ENCODE measurements around the gene IGSF9. TPM values are rescaled to one million over a fixed set of nuclear protein-coding genes. Genes with fewer than 3 reads are reported as not detected.

The IGSF9 gene, protein sequence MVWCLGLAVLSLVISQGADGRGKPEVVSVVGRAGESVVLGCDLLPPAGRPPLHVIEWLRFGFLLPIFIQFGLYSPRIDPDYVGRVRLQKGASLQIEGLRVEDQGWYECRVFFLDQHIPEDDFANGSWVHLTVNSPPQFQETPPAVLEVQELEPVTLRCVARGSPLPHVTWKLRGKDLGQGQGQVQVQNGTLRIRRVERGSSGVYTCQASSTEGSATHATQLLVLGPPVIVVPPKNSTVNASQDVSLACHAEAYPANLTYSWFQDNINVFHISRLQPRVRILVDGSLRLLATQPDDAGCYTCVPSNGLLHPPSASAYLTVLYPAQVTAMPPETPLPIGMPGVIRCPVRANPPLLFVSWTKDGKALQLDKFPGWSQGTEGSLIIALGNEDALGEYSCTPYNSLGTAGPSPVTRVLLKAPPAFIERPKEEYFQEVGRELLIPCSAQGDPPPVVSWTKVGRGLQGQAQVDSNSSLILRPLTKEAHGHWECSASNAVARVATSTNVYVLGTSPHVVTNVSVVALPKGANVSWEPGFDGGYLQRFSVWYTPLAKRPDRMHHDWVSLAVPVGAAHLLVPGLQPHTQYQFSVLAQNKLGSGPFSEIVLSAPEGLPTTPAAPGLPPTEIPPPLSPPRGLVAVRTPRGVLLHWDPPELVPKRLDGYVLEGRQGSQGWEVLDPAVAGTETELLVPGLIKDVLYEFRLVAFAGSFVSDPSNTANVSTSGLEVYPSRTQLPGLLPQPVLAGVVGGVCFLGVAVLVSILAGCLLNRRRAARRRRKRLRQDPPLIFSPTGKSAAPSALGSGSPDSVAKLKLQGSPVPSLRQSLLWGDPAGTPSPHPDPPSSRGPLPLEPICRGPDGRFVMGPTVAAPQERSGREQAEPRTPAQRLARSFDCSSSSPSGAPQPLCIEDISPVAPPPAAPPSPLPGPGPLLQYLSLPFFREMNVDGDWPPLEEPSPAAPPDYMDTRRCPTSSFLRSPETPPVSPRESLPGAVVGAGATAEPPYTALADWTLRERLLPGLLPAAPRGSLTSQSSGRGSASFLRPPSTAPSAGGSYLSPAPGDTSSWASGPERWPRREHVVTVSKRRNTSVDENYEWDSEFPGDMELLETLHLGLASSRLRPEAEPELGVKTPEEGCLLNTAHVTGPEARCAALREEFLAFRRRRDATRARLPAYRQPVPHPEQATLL
- 0.12 to 0.22 TPM (median 0.15 TPM) in 5 replicates for total RNA-seq (2022; extraction: Qiagen RNA extraction)

DNA sequence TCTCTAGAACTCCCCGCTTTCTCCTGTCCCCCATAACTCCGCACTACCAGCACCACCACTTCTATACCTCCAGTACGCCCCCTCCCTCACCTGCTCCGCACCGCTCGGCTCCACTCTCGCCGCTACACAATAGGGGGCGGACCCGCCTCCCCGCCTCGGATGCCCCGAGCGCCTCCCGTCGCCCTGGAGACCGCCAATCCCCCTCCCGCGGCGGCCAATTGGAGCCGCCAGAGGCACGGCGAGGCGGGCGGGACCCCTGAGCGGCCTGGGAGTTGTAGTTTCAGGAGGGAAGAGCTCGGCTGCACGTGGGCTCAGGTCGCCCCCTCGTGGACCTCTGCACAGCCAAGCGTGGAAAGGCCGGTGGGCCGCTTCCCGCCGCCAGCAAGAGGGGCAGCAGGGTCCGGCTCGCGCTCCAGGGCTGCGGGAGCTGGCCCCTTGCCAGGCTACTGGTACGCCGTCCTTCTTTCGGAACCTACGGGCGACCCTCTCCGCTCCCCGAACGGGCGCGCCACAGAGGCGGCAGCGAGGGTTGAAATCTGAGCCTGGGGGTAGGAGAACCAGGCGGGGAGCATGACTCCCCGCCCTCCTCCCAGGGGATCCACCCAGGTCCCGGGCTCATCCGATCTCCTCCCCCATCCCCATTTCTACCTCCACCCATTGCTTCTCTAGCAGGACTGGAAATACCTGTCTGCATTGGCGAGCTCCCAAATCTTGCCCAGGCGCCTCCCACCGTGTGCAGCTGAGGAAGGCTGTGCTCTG is at the start of gene IGSF9:
TSS of gene IGSF9 (minus strand) at position 131 of the 759 bp plus-strand sequence. CDS start 2,159 bp downstream, outside the sequence.

DNA sequence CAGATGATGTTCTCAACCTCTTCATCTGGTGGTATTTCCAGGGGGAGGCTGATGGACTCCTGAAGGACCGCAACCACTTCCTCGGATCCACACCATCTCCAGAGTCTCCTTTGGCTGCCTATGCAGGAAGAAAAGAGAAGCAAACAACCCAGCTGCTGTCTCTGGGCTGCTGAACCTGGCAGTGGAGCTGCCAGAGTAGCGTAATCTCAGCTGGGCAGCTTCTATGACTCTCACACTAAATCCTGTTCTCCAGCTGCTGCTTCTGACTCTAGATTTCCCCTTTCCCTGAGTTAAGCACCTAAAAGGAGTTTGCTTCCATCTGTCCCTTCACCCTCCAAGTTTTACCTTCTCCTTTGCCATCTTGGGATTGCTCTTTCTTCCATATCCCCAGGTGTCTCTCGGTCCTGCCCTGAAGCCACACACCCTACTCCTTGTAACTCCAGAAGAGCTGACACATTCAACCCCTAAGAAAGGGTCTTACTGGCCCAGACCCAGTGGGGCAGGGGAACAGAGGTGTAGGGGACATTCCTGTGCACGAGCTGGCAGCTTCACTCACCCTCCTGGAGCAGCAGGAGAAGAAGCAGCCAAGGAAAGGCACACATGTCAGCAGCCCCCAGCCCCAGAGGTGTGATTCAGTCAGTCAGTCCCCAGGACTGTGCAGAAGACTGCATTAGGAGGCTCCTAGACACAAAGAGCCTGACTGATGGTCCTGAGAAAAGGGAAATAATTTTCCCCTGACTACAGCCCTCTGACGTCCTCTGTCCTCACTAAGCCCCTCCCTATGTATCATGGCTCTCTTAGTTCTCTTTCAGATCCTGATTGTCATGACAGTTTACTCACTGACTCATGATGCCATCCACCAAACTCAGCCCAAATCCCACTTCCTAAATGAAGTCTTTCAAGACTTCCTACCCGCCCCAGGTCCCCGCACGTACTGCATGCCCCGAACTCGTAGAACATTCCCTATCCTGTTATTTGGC is 8.4 kb upstream of the IGSF9 start, which contains the start of gene SLAMF9:
TSS of gene SLAMF9 (minus strand) at position 702 of the 980 bp plus-strand sequence. CDS start at position 602, 100 bp downstream.

GRCh38 chr1:159924791-159925718 is 20.4 kb downstream of the IGSF9 start, which contains the start of gene TAGLN2:
Gene TAGLN2 (minus strand): TSS chr1:159925507. CDS start chr1:159920509, 4,998 bp downstream.

DNA sequence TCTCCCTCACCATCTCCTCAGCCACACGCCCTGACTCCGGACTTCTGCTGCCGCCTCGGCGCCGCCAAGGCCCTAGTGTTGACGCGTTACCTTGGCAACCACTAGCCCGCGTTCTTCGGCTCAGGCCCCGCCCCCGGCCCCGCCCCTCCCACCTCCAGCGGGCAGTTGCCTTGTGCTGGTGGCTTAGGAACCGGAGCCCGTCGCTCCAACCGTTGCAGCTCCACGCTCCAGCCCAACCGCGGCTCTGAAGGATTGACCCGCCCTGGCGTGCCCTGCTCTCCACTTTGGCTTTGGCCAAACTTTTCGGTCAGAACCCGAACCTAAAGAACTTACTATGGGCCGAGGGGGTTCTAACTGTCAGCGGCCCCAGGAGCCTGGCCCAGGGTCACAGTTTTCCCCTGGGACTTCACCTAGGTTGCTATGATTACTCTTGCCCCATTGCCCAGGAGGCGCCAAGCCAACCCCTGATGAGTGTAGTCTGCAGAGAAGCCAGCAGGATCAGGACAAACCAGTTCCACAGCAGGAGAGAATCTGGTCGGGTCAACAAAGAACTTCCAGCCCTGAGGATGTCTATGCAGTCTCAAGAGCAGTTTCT is 45.2 kb downstream of the IGSF9 start, which contains the start of gene CFAP45:
TSS of gene CFAP45 (minus strand) at position 80 of the 595 bp plus-strand sequence. CDS start at position 13, 67 bp downstream.

Other genes starting within 250 kb of the IGSF9 start
- gene CRP, start 231.0 kb downstream of the IGSF9 start, total RNA-seq (2022; extraction: Qiagen RNA extraction), result not detected in 5 replicates
- 53.3 to 87.3 TPM (median 77.5 TPM) in 5 replicates for gene DUSP23, start 164.7 kb downstream of the IGSF9 start, total RNA-seq (2022; extraction: Qiagen RNA extraction)
- gene FCRL6, start 143.3 kb downstream of the IGSF9 start, total RNA-seq (2022; extraction: Qiagen RNA extraction), result not detected in 5 replicates
- 0.10 to 0.25 TPM (median 0.16 TPM) in 5 replicates for gene SLAMF8, start 118.7 kb downstream of the IGSF9 start, total RNA-seq (2022; extraction: Qiagen RNA extraction)
- gene VSIG8, start 83.0 kb downstream of the IGSF9 start, total RNA-seq (2022; extraction: Qiagen RNA extraction), result 0.03 to 0.11 TPM in 2 of 5 replicates, not detected in the others
- gene CFAP45, start 45.4 kb downstream of the IGSF9 start, total RNA-seq (2022; extraction: Qiagen RNA extraction), result 0.49 to 0.67 TPM (median 0.55 TPM) in 5 replicates
- gene TAGLN2, start 20.1 kb downstream of the IGSF9 start, total RNA-seq (2022; extraction: Qiagen RNA extraction), result 1,017 to 1,045 TPM (median 1,025 TPM) in 5 replicates
- gene SLAMF9, start 8.6 kb upstream of the IGSF9 start, total RNA-seq (2022; extraction: Qiagen RNA extraction), result 0.25 to 0.64 TPM (median 0.41 TPM) in 5 replicates
- gene PIGM, start 86.4 kb upstream of the IGSF9 start, total RNA-seq (2022; extraction: Qiagen RNA extraction), result 3.8 to 5.1 TPM (median 4.3 TPM) in 5 replicates
- gene KCNJ10, start 124.5 kb upstream of the IGSF9 start, total RNA-seq (2022; extraction: Qiagen RNA extraction), result not detected in 5 replicates
- gene KCNJ9, start 135.9 kb upstream of the IGSF9 start, total RNA-seq (2022; extraction: Qiagen RNA extraction), result not detected in 5 replicates
- 6.8 to 10.2 TPM (median 9.4 TPM) in 5 replicates for gene IGSF8, start 153.0 kb upstream of the IGSF9 start, total RNA-seq (2022; extraction: Qiagen RNA extraction)
- gene ATP1A2, start 170.1 kb upstream of the IGSF9 start, total RNA-seq (2022; extraction: Qiagen RNA extraction), result 0.08 to 0.19 TPM (median 0.15 TPM) in 5 replicates
- gene ATP1A4, start 206.0 kb upstream of the IGSF9 start, total RNA-seq (2022; extraction: Qiagen RNA extraction), result 0.07 TPM in 1 of 5 replicates, not detected in the others
- 0.03 to 0.10 TPM in 2 of 5 replicates, not detected in the others for gene CASQ1, start 245.0 kb upstream of the IGSF9 start, total RNA-seq (2022; extraction: Qiagen RNA extraction)